ENCODE measurements around the gene PRG2. TPM values are rescaled to one million over a fixed set of nuclear protein-coding genes. Genes with fewer than 3 reads are reported as not detected.
"Not testable (repeated sequence)": the region's sequence is repeated elsewhere in the genome, so short reads cannot be mapped to it uniquely, and the experiment has no call there.

PRG2 gene
- total RNA-seq, 1 donor = not detected

DNA sequence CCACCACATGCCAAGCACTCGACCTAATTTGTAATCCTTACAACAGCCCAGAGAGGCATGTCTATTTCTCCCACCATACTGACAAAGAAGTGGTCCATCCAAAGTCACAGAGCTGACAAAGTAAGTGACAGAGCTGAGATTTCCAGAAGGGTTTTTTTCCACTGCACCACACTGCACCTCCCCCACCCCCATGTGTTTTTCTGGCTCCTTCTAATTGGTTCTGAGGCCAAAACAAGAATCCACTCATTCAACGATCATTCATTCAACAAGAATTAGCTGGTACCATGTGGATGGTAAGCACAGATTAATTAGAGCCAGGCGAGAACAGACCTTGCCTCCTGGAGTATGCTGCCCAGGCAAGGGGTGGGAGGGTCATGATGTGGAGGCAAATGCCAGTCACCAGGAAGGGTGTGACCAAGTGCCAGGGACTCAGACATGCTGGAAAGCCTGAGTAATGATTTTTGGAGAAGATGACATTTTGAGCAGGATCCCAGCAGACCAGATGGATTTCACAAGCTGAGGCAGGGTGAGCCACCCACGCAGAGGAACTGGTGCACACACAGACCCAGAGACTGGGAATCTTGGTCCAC, 14.9 kb upstream of the PRG2 start:
- TF ChIP-seq, protein P1, sequence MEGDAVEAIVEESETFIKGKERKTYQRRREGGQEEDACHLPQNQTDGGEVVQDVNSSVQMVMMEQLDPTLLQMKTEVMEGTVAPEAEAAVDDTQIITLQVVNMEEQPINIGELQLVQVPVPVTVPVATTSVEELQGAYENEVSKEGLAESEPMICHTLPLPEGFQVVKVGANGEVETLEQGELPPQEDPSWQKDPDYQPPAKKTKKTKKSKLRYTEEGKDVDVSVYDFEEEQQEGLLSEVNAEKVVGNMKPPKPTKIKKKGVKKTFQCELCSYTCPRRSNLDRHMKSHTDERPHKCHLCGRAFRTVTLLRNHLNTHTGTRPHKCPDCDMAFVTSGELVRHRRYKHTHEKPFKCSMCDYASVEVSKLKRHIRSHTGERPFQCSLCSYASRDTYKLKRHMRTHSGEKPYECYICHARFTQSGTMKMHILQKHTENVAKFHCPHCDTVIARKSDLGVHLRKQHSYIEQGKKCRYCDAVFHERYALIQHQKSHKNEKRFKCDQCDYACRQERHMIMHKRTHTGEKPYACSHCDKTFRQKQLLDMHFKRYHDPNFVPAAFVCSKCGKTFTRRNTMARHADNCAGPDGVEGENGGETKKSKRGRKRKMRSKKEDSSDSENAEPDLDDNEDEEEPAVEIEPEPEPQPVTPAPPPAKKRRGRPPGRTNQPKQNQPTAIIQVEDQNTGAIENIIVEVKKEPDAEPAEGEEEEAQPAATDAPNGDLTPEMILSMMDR (IDR thresholded peaks at IDR 0.05; ENCODE audit: insufficient read depth, low read depth, low read length) = no peak
- no peak overlapping the region for H3K4me3 ChIP-seq (ENCODE audit: low read depth, low read length)
- DNase-seq (ENCODE audit: low read depth) = no peak

DNA sequence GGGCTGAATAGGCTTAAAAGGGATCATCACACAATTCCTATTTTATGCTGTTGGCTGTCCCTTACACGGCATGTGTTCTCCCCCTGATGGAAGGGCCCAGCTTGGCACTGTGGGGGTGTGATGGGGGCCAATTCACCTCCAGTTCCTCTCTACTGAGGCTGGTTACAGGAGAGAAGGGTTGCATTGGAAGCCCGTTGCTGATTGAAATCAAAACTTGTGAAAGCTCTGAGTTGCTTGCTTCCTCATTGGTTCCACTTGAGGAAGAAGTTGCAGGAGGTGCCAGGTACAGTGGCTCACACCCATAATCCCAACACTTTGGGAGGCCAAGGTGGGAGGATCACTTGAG, 13.3 kb upstream of the PRG2 start:
- TF ChIP-seq, protein P1 (IDR thresholded peaks at IDR 0.05; ENCODE audit: insufficient read depth, low read depth, low read length) = no peak
- no peak overlapping the region for H3K4me3 ChIP-seq (ENCODE audit: low read depth, low read length)
- DNase-seq (ENCODE audit: low read depth) = no peak

DNA sequence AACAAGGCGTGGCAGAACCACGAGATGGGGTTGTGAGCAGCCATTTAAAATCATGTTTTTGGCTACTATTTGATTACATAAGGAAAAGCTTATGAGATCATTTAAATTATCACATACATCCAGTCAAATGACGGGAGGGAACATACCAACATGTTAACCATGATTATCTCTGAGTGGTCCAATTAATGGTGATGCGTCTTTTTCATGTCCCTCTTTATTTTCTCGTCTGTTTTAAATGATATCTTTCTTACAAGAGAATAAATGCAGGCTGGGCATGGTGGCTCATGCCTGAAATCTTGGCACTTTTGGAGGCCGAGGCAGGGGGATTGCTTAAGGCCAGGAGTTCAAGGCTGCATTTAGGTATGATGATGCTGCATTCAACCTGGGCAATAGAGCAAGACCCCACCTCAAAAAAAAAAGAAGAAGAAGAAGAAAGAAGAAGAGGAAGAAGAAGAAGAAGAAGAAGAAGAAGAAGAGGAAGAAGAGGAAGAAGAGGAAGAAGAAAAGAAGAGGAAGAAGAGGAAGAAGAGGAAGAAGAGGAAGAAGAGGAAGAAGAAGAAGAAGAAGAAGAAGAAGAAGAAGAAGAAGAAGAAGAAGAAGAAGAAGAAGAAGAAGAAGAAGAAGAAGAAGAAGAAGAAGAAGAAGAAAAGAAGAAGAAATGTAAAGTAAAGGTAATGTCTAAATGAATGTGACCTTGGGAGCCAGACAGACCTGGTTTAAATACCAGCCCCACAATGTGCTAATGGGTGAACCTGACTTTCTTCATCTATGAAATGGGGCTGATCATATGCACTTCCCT, 12.8 kb upstream of the PRG2 start:
- not testable (repeated sequence) for H3K4me3 ChIP-seq (ENCODE audit: low read depth, low read length); DNase-seq (ENCODE audit: low read depth)

DNA sequence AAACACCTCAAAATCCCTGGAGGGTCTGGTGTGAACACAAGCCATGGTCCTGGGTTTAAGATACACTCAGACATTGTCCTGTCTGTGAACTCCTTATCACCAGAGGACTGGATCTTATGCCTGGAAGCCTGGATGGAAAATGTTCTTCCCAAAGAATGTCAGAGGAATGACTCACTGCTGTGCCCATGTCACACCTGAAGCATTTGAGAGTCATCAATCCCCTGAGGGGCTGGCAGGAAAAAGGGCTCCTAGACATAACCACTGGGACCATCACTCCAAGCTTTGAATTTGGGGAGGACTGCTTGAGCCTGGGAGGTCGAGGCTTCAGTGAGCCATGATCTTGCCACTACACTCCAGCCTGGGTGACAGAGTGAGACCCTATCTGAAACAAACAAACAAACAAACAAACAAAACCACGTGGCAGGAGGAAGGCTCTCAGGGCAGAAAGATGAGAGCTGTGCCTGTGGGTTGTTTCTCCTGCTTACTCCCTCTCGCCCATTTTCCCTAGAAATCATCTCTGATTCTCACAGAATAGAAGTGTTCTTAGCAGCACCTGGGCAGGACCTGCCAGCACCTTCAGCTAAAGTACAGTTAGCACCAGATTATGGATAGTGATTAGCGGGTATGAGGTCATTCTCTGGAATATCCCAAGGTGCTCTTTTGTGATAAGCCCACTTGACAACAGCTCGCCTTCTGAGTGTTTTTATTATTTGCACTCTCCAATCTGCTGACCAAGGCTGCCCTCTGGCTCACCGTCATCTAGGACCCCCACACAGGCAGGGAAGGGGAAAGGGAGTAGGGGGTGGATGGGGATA, 11.9 kb upstream of the PRG2 start:
- TF ChIP-seq, protein P1 (IDR thresholded peaks at IDR 0.05; ENCODE audit: insufficient read depth, low read depth, low read length) = no peak
- no peak overlapping the region for H3K4me3 ChIP-seq (ENCODE audit: low read depth, low read length)
- no peak for DNase-seq (ENCODE audit: low read depth)

DNA sequence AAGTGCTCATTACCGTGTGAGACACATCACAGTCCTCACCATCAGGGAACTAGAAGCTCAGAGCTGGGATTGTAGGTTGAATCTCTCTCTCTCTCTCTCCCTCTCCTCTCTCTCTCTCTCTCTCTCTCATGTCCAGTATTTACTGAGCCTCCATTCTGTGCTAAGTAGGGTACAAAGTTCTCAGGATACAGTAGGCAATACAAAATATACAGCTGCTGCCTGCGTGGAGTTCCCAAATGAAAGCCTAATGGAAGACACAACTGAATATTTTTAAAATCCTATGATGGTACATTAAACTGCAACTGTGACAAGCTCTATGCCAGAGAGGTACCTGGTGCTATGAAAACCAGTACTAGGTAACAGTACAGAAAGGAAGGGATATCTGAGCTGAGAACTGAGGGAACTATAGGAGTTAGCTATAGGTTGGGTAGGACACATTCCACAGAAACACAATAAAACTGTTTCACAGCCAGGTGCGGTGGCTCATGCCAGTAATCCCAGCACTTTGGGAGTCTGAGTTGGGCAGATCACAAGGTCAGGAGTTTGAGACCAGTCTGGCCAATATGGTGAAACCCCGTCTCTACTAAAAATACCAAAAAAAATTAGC, 9.6 kb upstream of the PRG2 start:
- no peak for DNase-seq (ENCODE audit: low read depth)
- TF ChIP-seq, protein P1 (IDR thresholded peaks at IDR 0.05; ENCODE audit: insufficient read depth, low read depth, low read length) = no peak
- H3K4me3 ChIP-seq (ENCODE audit: low read depth, low read length) = no peak overlapping the region

DNA sequence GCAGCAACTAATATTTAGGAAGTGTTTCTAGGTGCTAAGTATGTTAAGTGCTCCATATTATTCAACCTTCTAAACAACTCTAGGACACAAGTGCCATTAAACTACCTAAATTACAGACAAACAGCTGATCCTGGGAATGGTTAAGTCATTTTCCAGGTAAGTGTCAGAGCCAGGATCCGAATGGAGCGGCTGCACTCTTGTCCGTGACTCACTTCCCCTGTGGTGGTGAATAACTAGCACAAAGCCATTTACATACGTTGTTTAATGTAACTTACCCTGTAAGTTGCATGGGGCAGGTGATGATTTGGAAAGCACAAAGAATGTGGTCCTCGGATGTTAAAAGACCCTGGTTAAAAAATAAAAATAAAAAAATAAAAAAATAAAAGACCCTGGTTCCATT, 8.8 kb upstream of the PRG2 start:
- no peak overlapping the region for H3K4me3 ChIP-seq (ENCODE audit: low read depth, low read length)
- TF ChIP-seq, protein P1 (IDR thresholded peaks at IDR 0.05; ENCODE audit: insufficient read depth, low read depth, low read length) = no peak
- DNase-seq (ENCODE audit: low read depth) = no peak

All from fibroblast of villous mesenchyme (primary cell).